Coronary artery (tissue), 2 donors: ENCODE measurements around the gene RTN4IP1.
A peak's percentile ranks its signal among the peaks of the same experiment; 100 is the strongest.
"Not testable (repeated sequence)": the region's sequence is repeated elsewhere in the genome, so short reads cannot be mapped to it uniquely, and the experiment has no call there.

Source experiments
- DNase-seq: peaks from one replicate; pipeline ENCODE4 v3.0.0-alpha.2; 2017; ENCODE audit warnings: low spot score
- H3K27ac ChIP-seq, 2 donors: fragments of 200-600 bp; sonication (generic); one replicate each; pipeline ENCODE4 v1.5.1; 2016 to 2019
- H3K4me3 ChIP-seq: fragments of 200-600 bp; sonication (generic); 2 replicates; pipeline ENCODE4 v1.5.1; 2016; ENCODE audit warnings: mild to moderate bottlenecking, moderate library complexity
- TF ChIP-seq, protein P1 (sequence below): fragments of 200-600 bp; sonication (generic); IDR thresholded peaks from one replicate; pipeline ENCODE4 v1.5.1; 2019; ENCODE audit warnings: antibody characterized with exemption

RTN4IP1 gene

DNA sequence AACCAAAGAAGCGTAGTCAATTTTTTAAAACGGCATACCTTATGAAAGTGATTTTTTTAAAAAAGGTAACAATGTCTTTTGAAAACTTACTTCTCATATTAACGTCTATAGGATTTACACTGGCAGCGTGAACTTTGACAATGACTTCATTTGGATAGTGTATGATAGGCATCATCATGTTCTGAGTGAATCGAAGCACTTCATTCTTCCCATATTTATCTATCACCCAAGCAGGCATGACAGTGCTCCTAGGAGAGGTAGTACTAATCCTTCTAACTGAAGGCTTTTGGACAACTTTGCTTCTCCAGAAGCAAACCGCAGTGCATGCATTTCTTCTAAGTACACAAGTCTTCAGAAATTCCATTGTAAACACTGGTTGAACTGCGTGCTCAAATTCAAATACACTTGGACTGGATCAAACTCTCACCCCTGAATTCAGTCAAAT is 618 bp downstream of the RTN4IP1 start:
- no peak for DNase-seq
- H3K27ac ChIP-seq = peak overlapping the region in 1 of 2 donors; percentile 80
- TF ChIP-seq, protein P1, sequence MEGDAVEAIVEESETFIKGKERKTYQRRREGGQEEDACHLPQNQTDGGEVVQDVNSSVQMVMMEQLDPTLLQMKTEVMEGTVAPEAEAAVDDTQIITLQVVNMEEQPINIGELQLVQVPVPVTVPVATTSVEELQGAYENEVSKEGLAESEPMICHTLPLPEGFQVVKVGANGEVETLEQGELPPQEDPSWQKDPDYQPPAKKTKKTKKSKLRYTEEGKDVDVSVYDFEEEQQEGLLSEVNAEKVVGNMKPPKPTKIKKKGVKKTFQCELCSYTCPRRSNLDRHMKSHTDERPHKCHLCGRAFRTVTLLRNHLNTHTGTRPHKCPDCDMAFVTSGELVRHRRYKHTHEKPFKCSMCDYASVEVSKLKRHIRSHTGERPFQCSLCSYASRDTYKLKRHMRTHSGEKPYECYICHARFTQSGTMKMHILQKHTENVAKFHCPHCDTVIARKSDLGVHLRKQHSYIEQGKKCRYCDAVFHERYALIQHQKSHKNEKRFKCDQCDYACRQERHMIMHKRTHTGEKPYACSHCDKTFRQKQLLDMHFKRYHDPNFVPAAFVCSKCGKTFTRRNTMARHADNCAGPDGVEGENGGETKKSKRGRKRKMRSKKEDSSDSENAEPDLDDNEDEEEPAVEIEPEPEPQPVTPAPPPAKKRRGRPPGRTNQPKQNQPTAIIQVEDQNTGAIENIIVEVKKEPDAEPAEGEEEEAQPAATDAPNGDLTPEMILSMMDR = no peak
- peak overlapping the region; percentile 99 for H3K4me3 ChIP-seq

DNA sequence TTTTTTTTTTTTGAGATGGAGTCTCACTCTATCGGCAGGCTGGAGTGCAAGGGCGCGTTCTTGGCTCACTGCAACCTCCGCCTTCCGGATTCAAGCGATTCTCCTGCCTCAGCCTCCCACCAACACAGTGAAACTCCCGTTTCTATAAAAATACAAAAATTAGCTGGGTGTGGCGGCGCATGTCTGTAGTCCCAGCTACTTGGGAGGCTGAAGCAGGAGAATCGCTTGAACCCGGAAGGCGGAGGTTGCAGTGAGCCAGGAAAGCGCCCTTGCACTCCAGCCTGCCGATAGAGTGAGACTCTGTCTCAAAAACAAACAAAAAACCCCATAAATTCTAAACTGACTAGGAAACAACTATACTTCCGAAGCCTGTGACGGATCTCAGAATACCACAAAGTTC is 1.5 kb downstream of the RTN4IP1 start:
- H3K4me3 ChIP-seq, H3K27ac ChIP-seq, DNase-seq: not testable (repeated sequence)

DNA sequence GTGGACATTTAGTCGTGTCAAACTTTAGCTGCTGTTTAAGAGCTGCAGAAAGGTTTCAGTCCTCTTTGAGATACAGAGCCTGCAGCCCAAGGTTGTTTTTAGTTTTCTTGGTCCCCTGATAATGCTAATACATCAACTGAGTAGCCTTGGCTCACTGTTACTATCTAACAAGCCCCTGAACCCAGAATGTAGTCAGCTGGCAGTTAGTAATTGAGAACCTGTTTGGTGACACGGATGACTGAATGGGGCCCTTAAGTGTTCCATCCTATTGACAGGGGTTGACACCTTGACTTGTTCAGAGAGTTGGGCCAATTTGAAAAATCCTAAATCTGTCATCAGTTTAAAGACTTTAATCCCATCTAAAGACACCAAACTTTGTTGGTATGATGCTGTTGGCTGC is 2.8 kb downstream of the RTN4IP1 start:
- TF ChIP-seq, protein P1 = no peak
- DNase-seq = no peak
- Histone ChIP-seq H3K27ac (no peak overlapping the region), H3K4me3 (no peak overlapping the region)

DNA sequence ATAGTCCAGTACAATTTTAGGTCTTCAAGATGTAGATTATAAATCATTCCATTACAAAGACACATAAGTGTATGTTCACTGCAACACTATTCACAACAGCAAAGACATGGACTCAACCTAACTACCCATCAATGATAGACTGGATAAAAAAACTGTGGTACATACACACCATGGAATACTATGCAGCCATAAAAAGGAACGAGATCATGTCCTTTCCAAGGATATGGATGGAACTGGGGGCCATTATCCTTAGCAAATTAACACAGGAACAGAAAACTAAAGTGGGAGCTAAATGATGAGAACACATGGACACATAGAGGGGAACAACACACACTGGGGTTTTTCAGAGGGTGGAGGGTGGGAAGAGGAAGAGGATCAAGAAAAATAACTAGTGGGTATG is 6.3 kb downstream of the RTN4IP1 start:
- H3K4me3 ChIP-seq = no peak overlapping the region
- DNase-seq = no peak
- H3K27ac ChIP-seq = no peak overlapping the region
- TF ChIP-seq, protein P1 = no peak

DNA sequence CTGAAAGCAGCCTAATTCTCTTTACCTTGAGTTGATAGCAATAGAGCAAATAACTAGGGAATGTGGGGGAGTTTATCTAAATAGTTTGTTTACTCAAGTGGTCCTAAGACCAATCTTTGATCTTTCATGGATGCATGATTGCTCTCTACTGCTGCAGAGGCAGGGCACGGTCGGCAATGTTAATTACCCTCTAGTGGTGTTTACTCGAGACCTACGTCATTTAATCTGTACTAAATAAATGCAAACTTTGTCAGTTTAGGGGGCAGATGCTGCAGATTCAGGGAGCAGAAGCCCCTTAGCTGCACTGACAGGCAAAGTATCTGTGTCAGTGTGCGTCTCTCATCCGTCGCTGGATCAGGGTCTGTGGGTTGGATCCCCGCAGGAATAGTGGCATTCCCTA is 6.9 kb downstream of the RTN4IP1 start:
- H3K27ac ChIP-seq = no peak overlapping the region
- DNase-seq = no peak
- TF ChIP-seq, protein P1 = no peak

DNA sequence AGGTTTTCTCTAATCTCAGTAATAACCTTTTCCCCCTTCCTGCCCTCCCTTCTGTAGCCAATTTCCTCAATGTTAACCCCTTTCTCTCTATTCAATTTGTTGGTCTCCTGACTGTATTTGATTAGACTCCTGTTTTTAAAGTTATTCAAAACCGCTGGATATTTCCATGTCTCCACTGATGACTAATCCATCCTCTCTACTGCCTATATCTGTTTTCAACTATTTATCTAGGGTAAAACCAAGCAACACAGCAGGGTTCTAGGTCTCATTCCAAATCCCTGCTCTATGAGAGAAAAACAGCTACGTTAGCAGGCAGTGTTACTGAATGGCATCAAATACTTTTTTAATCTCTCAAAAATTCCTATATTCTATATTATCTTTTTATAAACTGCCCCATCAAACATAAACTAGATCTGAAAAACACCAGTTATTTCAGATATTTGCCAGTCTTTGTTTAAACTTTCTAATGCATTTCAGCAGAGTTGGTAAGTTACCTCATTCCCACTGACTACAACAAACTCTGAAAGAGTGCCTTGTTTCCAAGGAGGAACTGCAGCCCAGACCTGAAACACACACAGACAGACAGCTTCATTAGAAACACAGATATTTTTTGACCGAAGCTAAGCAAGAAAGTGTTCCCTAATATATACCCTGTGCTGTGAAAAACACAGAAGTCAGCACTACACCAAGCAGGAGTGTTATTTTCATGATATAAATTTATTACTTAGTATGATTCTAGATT is 8.2 kb downstream of the RTN4IP1 start:
- Histone ChIP-seq H3K27ac (no peak overlapping the region), H3K4me3 (no peak overlapping the region)
- DNase-seq = no peak
- TF ChIP-seq, protein P1 = no peak

More for the DNA sequence above, 6.9 kb downstream of the RTN4IP1 start:
- H3K4me3 ChIP-seq = no peak overlapping the region

DNA sequence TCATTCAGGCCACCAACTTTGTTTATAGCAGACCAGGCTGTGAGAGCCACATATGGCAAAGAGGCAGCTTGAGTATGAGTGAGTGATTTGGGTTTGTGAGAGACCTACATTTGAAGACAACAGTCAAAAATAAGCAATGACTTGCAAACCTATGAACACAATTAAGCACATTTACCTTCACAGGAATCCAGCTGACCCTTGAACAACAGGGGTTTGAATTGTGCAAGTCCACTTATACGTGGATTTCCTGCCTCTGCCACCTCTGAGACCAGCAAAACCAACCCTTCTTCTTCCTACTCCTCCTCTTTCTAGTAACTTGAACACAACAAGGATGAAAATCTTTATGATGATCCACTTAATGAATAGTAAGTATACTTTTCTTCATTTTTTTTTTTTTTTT is 10.1 kb downstream of the RTN4IP1 start:
- H3K27ac ChIP-seq = no peak overlapping the region
- no peak overlapping the region for H3K4me3 ChIP-seq
- TF ChIP-seq, protein P1 = no peak
- DNase-seq = no peak
